H1 (cell line): ENCODE results near the gene RNF13. TPM values are rescaled to one million over a fixed set of nuclear protein-coding genes. Genes with fewer than 3 reads are reported as not detected.

ENCODE experiments used
- CTCF ChIA-PET: fragments of 300-600 bp; sonication (Branson Sonifier 250); formaldehyde crosslinking; loops from one replicate; lab custom pipeline; 2021; ENCODE audit not compliant: partially characterized antibody; lab: Charles Lee
- POLR2A ChIA-PET: fragments of 300-600 bp; sonication (Branson Sonifier 250); formaldehyde crosslinking; loops from one replicate; lab custom pipeline; 2021; ENCODE audit warnings: inconsistent platforms; ENCODE audit not compliant: partially characterized antibody; lab: Charles Lee
- DNase-seq, 2 experiments: peaks; one replicate each; pipeline versions ENCODE4 v3.0.0 to v3.0.0-alpha.2; 2010 to 2022; ENCODE audit warnings: low spot score in 2 of 2, low read depth in 1 of 2, mixed read lengths in 1 of 2
- FAIRE-seq: peaks from 2 replicates; lab custom pipeline; 2011; peaks lifted over from hg19 to GRCh38; lab: Jason Lieb, UNC
- H2AFZ ChIP-seq: 2 replicates; pipeline ENCODE4 v1.8.1; 2012; ENCODE audit warnings: low read length, inconsistent platforms
- H2AK5ac ChIP-seq: 2 replicates; pipeline ENCODE4 v1.6.1; 2013; ENCODE audit warnings: low read depth, low read length
- H2BK120ac ChIP-seq: replicated peaks from 2 replicates; pipeline ENCODE3; 2013; ENCODE audit warnings: low read depth, low read length, inconsistent platforms
- H2BK12ac ChIP-seq: 2 replicates; pipeline ENCODE4 v1.6.1; 2013; ENCODE audit warnings: low read depth, low read length
- H2BK15ac ChIP-seq: 2 replicates; pipeline ENCODE4 v1.6.1; 2013; ENCODE audit warnings: low read length
- H2BK20ac ChIP-seq: 2 replicates; pipeline ENCODE4 v1.6.1; 2013; ENCODE audit warnings: low read length
- H2BK5ac ChIP-seq: 2 replicates; pipeline ENCODE4 v1.6.1; 2013; ENCODE audit warnings: low read depth, low read length
- H3K14ac ChIP-seq: 2 replicates; pipeline ENCODE4 v1.6.1; 2013; ENCODE audit warnings: inconsistent platforms; ENCODE audit not compliant: insufficient read length
- H3K18ac ChIP-seq: 2 replicates; pipeline ENCODE4 v1.6.1; 2013; ENCODE audit warnings: low read length; ENCODE audit errors: extremely low read depth
- H3K23ac ChIP-seq: 2 replicates; pipeline ENCODE4 v1.6.1; 2013; ENCODE audit warnings: inconsistent platforms; ENCODE audit not compliant: insufficient read length
- H3K23me2 ChIP-seq: 2 replicates; pipeline ENCODE4 v1.6.1; 2013; ENCODE audit warnings: low read depth, low read length
- H3K27ac ChIP-seq: 2 replicates; pipeline ENCODE4 v1.6.1; 2011; ENCODE audit warnings: low read depth, low read length, inconsistent platforms
- H3K27me3 ChIP-seq, 4 experiments: replicated peaks in 1 of 4; 1 replicate in 1 of 4; 2 replicates in 3 of 4; pipeline versions ENCODE4 v1.6.1 to v1.8.1; 2011 to 2013; ENCODE audit warnings: low read length in 3 of 4, mild to moderate bottlenecking in 3 of 4, inconsistent platforms in 2 of 4, mixed read lengths in 2 of 4, moderate library complexity in 1 of 4; ENCODE audit not compliant: control insufficient read depth in 3 of 4, insufficient read depth in 3 of 4; ENCODE audit errors: extremely low read depth in 1 of 4
- H3K36me3 ChIP-seq, 4 experiments: 2 replicates each; pipeline versions ENCODE4 v1.6.1 to v1.8.1; 2011 to 2013; ENCODE audit warnings: mild to moderate bottlenecking in 4 of 4, low read length in 3 of 4, moderate library complexity in 2 of 4, control low read depth in 1 of 4, inconsistent platforms in 1 of 4; ENCODE audit not compliant: insufficient read depth in 4 of 4, control insufficient read depth in 2 of 4
- H3K4ac ChIP-seq: replicated peaks from 2 replicates; pipeline ENCODE3; 2013; ENCODE audit warnings: low read length, low read depth, mixed read lengths, inconsistent platforms; ENCODE audit not compliant: insufficient read length
- H3K4me1 ChIP-seq, 4 experiments: replicated peaks in 1 of 4; 1 replicate in 1 of 4; 2 replicates in 3 of 4; pipeline versions ENCODE4 v1.6.1 to v1.8.1; 2011 to 2013; ENCODE audit warnings: low read length in 3 of 4, inconsistent platforms in 2 of 4, mixed read lengths in 1 of 4; ENCODE audit not compliant: insufficient read depth in 4 of 4, control insufficient read depth in 3 of 4
- H3K4me2 ChIP-seq, 2 experiments: 2 replicates each; pipeline versions ENCODE4 v1.6.1 to v1.8.1; 2011 to 2013; ENCODE audit warnings: low read depth in 2 of 2, low read length in 2 of 2, control low read depth in 1 of 2, inconsistent platforms in 1 of 2, mild to moderate bottlenecking in 1 of 2; ENCODE audit not compliant: insufficient read depth in 1 of 2
- H3K4me3 ChIP-seq, 4 experiments: fragments of 200-600, 300-600 bp in 1 of 4; sonication (generic), shearing (Covaris generic), sonication (Bioruptor Twin) in 1 of 4; 2 replicates each; pipeline versions ENCODE4 v1.5.1 to v1.8.1; 2011 to 2016; ENCODE audit warnings: low read length in 4 of 4, low read depth in 3 of 4, control low read depth in 2 of 4, inconsistent platforms in 2 of 4, mild to moderate bottlenecking in 2 of 4, mixed read lengths in 1 of 4, moderate library complexity in 1 of 4; ENCODE audit not compliant: insufficient read depth in 2 of 4; ENCODE audit errors: extremely low read depth in 1 of 4
- H3K56ac ChIP-seq: replicated peaks from 2 replicates; pipeline ENCODE3; 2013; ENCODE audit warnings: low read depth, mild to moderate bottlenecking, mixed read lengths, low read length, inconsistent platforms; ENCODE audit not compliant: insufficient read length
- H3K79me1 ChIP-seq: 2 replicates; pipeline ENCODE4 v1.6.1; 2013; ENCODE audit warnings: low read depth, low read length, control low read depth
- H3K79me2 ChIP-seq, 2 experiments: 2 replicates each; pipeline versions ENCODE4 v1.6.1 to v1.8.1; 2012 to 2013; ENCODE audit warnings: low read length in 2 of 2, mild to moderate bottlenecking in 2 of 2, inconsistent platforms in 1 of 2; ENCODE audit not compliant: insufficient read depth in 2 of 2, control insufficient read depth in 1 of 2
- H3K9ac ChIP-seq, 4 experiments: replicated peaks in 1 of 4; 1 replicate in 1 of 4; 2 replicates in 3 of 4; pipeline versions ENCODE4 v1.6.1 to v1.8.1; 2011 to 2013; ENCODE audit warnings: low read depth in 3 of 4, low read length in 3 of 4, control low read depth in 2 of 4, mild to moderate bottlenecking in 2 of 4, moderate library complexity in 2 of 4, inconsistent platforms in 1 of 4; ENCODE audit errors: extremely low read depth in 1 of 4
- H3K9me3 ChIP-seq, 2 experiments: 2 replicates each; pipeline versions ENCODE4 v1.6.1 to v1.8.1; 2012 to 2013; ENCODE audit warnings: mild to moderate bottlenecking in 2 of 2, moderate library complexity in 2 of 2, control low read depth in 1 of 2, inconsistent platforms in 1 of 2, low read depth in 1 of 2, low read length in 1 of 2, mixed read lengths in 1 of 2; ENCODE audit not compliant: insufficient read depth in 2 of 2
- H4K20me1 ChIP-seq, 2 experiments: replicated peaks in 1 of 2; 2 replicates each; pipeline versions ENCODE3 to v1.8.1; 2011 to 2013; ENCODE audit warnings: inconsistent platforms in 2 of 2, low read length in 2 of 2, mild to moderate bottlenecking in 1 of 2; ENCODE audit not compliant: insufficient read depth in 2 of 2, control insufficient read depth in 1 of 2
- H4K5ac ChIP-seq: 2 replicates; pipeline ENCODE4 v1.6.1; 2013; ENCODE audit warnings: low read length, low read depth, mixed read lengths, inconsistent platforms; ENCODE audit not compliant: insufficient read length
- H4K8ac ChIP-seq: 2 replicates; pipeline ENCODE4 v1.8.0; 2013; ENCODE audit warnings: mild to moderate bottlenecking, moderate library complexity, low read length, inconsistent platforms; ENCODE audit not compliant: insufficient read depth; ENCODE audit errors: extremely low read depth
- H4K91ac ChIP-seq: replicated peaks from 2 replicates; pipeline ENCODE3; 2013; ENCODE audit warnings: low read length, mixed read lengths, inconsistent platforms; ENCODE audit not compliant: insufficient read length
- KDM4A ChIP-seq: IDR thresholded peaks from one replicate; pipeline ENCODE4 v1.7.1; 2012; ENCODE audit warnings: low read depth, mild to moderate bottlenecking, moderate library complexity, low read length, inconsistent platforms; ENCODE audit not compliant: severe bottlenecking
- POLR2AphosphoS5 ChIP-seq: IDR thresholded peaks from 2 replicates; pipeline ENCODE4 v1.6.1; 2011; ENCODE audit warnings: low read depth, low read length
- WGBS, 2 experiments: shearing (Covaris generic) in 1 of 2; methylation state at CpG; one replicate each; pipeline versions ENCODE4 v1.1.6 to v1.1.7; 2013 to 2015; ENCODE audit warnings: low lambda C conversion rate in 2 of 2, mixed read lengths in 2 of 2, inconsistent platforms in 1 of 2, low coverage in 1 of 2, missing lambda C conversion rate in 1 of 2; ENCODE audit not compliant: insufficient replicate concordance in 2 of 2, insufficient coverage in 1 of 2, insufficient read length in 1 of 2; ENCODE audit errors: extremely low coverage in 1 of 2, missing lambda C conversion rate in 1 of 2; 5-methylcytosine and 5-hydroxymethylcytosine counted together
- polyA plus RNA-seq, 7 experiments: library from polyadenylated mRNA; depleted of rRNA in 3 of 7; stranded (reverse) in 5 of 7; unstranded in 2 of 7; fragments of >200 nt in 5 of 7; fragments of 200-250 nt in 2 of 7; gene quantifications; 1 replicate in 5 of 7; 2 replicates in 1 of 7; 4 replicates in 1 of 7; pipeline versions ENCODE4 v1.2.1 to v1.2.3, GENCODE V29; 2011 to 2013; ENCODE audit warnings: missing spikeins in 2 of 7, mixed read lengths in 2 of 7
- total RNA-seq: library from RNA; stranded (reverse); fragmentation: NEBNext Ultra II Directional; extraction: Animal tissue kit (Norgen Biotek cat#: 25700); gene quantifications from 2 replicates; pipeline ENCODE4 v1.2.1, GENCODE V29; 2021
- TF ChIP-seq, protein P1 (sequence below): IDR thresholded peaks from 2 replicates; pipeline ENCODE4 v1.6.1; 2011; ENCODE audit warnings: low read length, improper control_type of control experiment

RNF13 gene
- total and polyA plus RNA-seq, 2 of the 8 experiments (the other 6 are each of a cell fraction or from before 2014, with no cell fraction given): 19.4 to 35.4 TPM

- Histone ChIP-seq H3K27me3 (no peaks in the 10 kb centered on the region), H3K36me3 (no peaks in the 10 kb centered on the region; a peak in 1 of 8 replicates), H3K4ac (no peak overlapping the region), H3K4me3 (no peak overlapping the region), H4K20me1 (no peaks in the 10 kb centered on the region), H3K27ac (no peak overlapping the region), H3K4me1 (no peaks in the 10 kb centered on the region), H2BK12ac (no peak overlapping the region), H3K4me2 (no peak overlapping the region), H2AFZ (peak overlapping the region; percentile 42; the same call in 1 of the 2 replicates), H4K8ac (no peak overlapping the region), H4K5ac (no peak overlapping the region), H3K14ac (no peak overlapping the region), H3K56ac (no peak overlapping the region), H2AK5ac (no peak overlapping the region), H2BK15ac (no peak overlapping the region), H3K79me2 (no peaks in the 10 kb centered on the region), H3K23ac (no peak overlapping the region), H2BK20ac (no peak overlapping the region), H2BK120ac (no peak overlapping the region), H3K23me2 (no peaks in the 10 kb centered on the region), H2BK5ac (no peak overlapping the region), H3K79me1 (no peaks in the 10 kb centered on the region)
- CTCF ChIA-PET: interaction anchor here (2.7 to 3.8 kb wide), 2 partner anchors 12 to 253 kb away, joined by 8 to 47 read pairs; no protein-coding TSS in a partner anchor
- WGBS, 2 experiments: 89% methylated on average over 5 of the region's 5 CpGs; no CpG with 5 or more reads in 1 of the 2 experiments
- no peak for DNase-seq
- POLR2A ChIA-PET: no interaction called here
- no peak for FAIRE-seq
- TF ChIP-seq, protein P1, sequence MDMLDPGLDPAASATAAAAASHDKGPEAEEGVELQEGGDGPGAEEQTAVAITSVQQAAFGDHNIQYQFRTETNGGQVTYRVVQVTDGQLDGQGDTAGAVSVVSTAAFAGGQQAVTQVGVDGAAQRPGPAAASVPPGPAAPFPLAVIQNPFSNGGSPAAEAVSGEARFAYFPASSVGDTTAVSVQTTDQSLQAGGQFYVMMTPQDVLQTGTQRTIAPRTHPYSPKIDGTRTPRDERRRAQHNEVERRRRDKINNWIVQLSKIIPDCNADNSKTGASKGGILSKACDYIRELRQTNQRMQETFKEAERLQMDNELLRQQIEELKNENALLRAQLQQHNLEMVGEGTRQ: peak; percentile 41; the same call in 1 of the 2 replicates
- TF ChIP-seq POLR2AphosphoS5: no peak
- TF ChIP-seq KDM4A: no peak
- TF ChIP-seq, all 59 proteins: peak for 1
- Histone ChIP-seq H3K9me3 (no peaks in the 10 kb centered on the region), H3K9ac (no peak overlapping the region), H4K91ac (no peak overlapping the region), H3K18ac (no peak overlapping the region)
Observed at GRCh38 chr3:149784064-149784704, 28.8 kb upstream of the RNF13 start.
